Keratinocyte (primary cell): ENCODE measurements around the gene UGCG.

Experiments
- CTCF ChIP-seq, 3 experiments: IDR thresholded peaks in 1 of 3; conservative IDR thresholded peaks in 1 of 3; optimal IDR thresholded peaks in 1 of 3; 2 replicates in 2 of 3; 3 replicates in 1 of 3; pipeline versions ENCODE3 to v1.5.1; 2011; ENCODE audit warnings: low read length in 3 of 3, mild to moderate bottlenecking in 3 of 3, moderate library complexity in 2 of 3, control low read depth in 1 of 3, inconsistent platforms in 1 of 3; ENCODE audit not compliant: insufficient read depth in 2 of 3; ENCODE audit errors: extremely low read depth in 1 of 3
- EZH2 ChIP-seq: IDR thresholded peaks from one replicate; pipeline ENCODE4 v1.6.1; 2012; ENCODE audit warnings: inconsistent platforms, mild to moderate bottlenecking, low read length, moderate library complexity

DNA sequence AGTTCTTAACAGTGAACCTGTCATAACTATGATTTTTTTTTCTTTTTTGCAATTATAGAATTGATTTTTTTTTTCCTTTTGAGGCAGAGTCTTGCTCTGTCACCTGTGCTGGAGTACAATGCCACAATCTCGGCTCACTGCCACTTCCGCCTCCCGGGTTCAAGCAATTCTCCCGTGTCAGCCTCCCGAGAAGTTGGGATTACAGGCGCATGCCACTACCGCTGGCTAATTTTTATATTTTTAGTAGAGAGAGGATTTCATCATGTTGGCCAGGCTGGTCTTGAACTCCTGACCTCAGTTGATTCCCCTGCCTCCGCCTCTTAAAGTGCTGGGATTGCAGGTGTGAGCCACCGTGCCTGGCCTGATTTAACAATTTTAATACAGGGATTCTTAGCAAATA is 21.4 kb downstream of the UGCG start:
- TF ChIP-seq EZH2 (no peak), CTCF (optimal IDR thresholded peaks at IDR 0.05 in 1 of 3, IDR thresholded peaks at IDR 0.05 in 1 of 3, conservative IDR thresholded peaks at IDR 0.05 in 1 of 3; ENCODE audit: extremely low read depth in 1 of 3, insufficient read depth in 2 of 3, low read length in 3 of 3) (no peak)
